GM11168 (cell line): ENCODE results near the gene CSTA.

Experiments used
- in situ Hi-C: fragments of 300-500 bp; cut with MboI; formaldehyde crosslinking; loops from one replicate; pipeline ENCODE4 v1.12.0; 2022; ENCODE audit warnings: low sequenced_read_pairs; ENCODE audit not compliant: unreplicated experiment

The CSTA gene

GRCh38 chr3:122366379-122366749, 41.3 kb downstream of the CSTA start:
- in situ Hi-C loops = no loop called here

DNA sequence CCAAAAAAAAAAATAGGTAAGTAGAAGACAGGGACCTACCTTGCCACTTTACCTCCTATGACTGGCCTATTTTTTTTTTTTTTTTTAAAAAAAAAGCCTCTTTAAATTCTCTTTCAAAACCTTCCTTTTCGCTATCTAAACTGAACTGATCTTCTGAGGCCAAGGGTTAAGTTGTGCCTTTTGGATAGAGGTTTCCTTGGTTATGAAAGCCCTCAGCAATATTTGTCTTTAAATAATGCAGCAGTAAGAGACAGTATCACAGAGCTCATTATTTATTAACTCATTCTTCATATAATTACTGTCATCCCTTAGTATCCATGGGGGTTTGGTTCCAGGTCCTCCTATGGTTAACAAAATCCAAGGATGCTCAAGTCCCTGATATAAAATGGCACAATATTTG, 49.0 kb downstream of the CSTA start:
- in situ Hi-C loops = no loop called here

DNA sequence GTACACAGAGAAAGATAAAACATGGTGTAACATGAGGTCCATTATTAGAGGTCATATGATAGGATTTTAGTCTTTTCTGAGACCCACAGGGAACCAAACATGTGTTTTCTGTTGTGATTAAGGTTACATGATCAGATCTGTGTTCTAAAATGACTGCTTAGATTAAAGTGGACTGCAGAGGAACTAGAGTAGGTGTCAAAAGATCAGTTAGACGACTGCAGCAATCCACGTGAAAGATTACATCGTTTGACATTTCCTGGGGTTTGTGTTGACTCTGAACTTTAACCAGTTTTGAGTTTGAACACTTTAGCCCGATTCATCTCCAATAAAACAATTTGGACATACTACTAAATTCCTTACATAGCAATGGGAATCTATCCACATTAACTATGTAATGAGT, 52.9 kb downstream of the CSTA start:
- in situ Hi-C loops = no loop called here

GRCh38 chr3:122382888-122383666, 58.0 kb downstream of the CSTA start, which contains the start of gene MIX23:
Gene MIX23 (minus strand): TSS chr3:122383231. CDS start chr3:122383224, 7 bp downstream.
- in situ Hi-C loops = no loop called here

GRCh38 chr3:122383771-122384697, 59.0 kb downstream of the CSTA start, which contains the start of gene FAM162A:
Gene FAM162A (plus strand): TSS chr3:122384182. CDS start chr3:122384266, 84 bp downstream.
- in situ Hi-C loops = no loop called here

DNA sequence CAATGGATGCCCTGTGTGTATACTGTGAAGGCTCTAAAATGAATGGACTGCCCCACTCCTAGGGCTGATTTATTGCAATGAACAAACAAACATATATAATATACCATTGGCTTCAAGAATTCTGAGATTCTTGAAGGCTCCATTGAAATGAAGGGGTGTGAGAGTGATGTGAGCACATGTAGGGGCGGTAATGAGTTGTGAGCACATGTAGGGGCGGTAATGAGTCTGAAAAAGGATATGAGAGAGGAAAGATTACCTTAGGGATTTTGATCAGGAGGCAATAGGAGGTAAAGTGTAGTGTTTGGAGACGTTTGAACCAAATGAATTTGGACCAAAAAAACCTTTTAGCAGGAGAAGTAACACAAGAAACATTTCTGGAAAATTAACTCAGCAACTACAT, 62.7 kb downstream of the CSTA start:
- in situ Hi-C loops = no loop called here

GRCh38 chr3:122389197-122389596, 64.1 kb downstream of the CSTA start:
- in situ Hi-C loops = no loop called here

- in situ Hi-C loops = no loop called here
Observed at GRCh38 chr3:122389892-122390291, 64.8 kb downstream of the CSTA start.

DNA sequence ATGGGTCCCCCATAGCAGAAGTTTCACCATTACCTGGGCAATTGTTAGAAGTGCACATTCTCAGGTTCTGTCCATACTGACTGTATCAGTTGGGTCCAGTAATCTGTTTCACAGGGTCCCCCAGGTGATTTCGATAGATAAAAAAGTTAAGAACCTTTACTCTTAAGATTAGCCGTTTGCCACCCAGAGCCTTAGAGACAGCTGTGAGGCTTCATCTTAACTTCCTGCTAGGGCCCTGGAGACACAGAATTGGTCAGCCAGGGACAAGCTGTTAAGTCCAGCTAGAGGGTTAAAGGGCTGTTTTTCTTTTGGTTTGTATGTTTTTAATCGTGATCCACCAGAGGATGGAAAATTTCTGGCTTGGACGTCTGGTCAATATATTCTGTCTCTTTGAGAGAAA, 65.6 kb downstream of the CSTA start:
- in situ Hi-C loops = no loop called here
